ENCODE measurements around the gene GCNA.

- no peak for TF ChIP-seq POLR2A (IDR thresholded peaks at IDR 0.05)
- TF ChIP-seq POLR2AphosphoS5 (IDR thresholded peaks at IDR 0.05; ENCODE audit: insufficient read depth in 1 of 2, low read depth in 1 of 2) = no peak
- no peak for TF ChIP-seq CTCF (IDR thresholded peaks at IDR 0.05)
Observed at GRCh38 chrX:71533516-71533850, 44.8 kb upstream of the GCNA start.
